Retinal pigment epithelial cell (primary cell): ENCODE measurements around the gene ZC3H12C.

Experiments
- DNase-seq: peaks from one replicate; pipeline ENCODE4 v3.0.0-alpha.2; 2010; ENCODE audit warnings: low read depth
- H3K4me3 ChIP-seq: 2 replicates; pipeline ENCODE4 v1.5.1; 2011; ENCODE audit warnings: mild to moderate bottlenecking, low read length, control low read depth, moderate library complexity
- TF ChIP-seq, protein P1 (sequence below): conservative IDR thresholded peaks from 2 replicates; pipeline ENCODE4 v1.5.1; 2011; ENCODE audit warnings: low read depth, low read length, control low read depth, inconsistent platforms

Gene ZC3H12C

DNA sequence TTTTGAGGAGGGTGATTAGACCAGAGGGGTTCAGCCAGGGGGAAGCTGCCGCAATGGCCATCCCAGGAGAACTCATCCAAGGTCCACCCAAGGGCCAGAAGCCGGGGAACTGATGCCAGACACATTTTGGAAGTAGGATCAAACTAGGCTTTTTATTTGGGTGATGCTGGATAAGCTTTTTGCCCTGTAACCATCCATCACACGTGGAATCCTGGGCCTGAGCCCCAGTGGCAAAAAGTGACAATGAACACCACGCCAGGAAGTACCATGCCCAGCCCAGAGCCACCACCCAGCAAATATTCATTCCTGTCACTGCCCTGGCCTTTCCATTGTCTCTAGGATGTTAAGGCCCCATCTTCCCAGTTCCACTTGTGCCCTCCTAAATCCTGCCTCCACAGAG, 85.9 kb downstream of the ZC3H12C start:
- TF ChIP-seq, protein P1, sequence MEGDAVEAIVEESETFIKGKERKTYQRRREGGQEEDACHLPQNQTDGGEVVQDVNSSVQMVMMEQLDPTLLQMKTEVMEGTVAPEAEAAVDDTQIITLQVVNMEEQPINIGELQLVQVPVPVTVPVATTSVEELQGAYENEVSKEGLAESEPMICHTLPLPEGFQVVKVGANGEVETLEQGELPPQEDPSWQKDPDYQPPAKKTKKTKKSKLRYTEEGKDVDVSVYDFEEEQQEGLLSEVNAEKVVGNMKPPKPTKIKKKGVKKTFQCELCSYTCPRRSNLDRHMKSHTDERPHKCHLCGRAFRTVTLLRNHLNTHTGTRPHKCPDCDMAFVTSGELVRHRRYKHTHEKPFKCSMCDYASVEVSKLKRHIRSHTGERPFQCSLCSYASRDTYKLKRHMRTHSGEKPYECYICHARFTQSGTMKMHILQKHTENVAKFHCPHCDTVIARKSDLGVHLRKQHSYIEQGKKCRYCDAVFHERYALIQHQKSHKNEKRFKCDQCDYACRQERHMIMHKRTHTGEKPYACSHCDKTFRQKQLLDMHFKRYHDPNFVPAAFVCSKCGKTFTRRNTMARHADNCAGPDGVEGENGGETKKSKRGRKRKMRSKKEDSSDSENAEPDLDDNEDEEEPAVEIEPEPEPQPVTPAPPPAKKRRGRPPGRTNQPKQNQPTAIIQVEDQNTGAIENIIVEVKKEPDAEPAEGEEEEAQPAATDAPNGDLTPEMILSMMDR, result no peak
- DNase-seq, result no peak
- H3K4me3 ChIP-seq, result no peak overlapping the region

DNA sequence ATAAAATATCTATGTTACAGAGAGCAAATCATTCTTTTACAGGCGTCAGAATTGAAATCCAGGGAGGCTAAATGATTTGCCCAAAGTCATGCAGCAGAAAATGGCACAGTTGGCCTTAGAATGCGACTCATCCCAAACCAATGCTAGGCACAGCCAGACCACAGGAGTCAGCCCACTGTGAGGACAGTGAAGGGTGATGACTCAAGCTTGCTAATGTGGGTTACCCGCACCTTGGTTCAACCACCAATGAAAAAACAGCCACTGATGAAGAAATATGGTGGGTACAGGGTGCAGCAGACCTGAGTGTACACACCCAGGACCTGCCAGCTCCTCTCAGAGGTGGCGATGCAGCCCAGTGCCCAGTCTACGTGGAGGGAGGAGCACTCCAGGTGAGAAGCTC, 89.7 kb downstream of the ZC3H12C start:
- DNase-seq, result no peak
- TF ChIP-seq, protein P1, result no peak
- no peak overlapping the region for H3K4me3 ChIP-seq

DNA sequence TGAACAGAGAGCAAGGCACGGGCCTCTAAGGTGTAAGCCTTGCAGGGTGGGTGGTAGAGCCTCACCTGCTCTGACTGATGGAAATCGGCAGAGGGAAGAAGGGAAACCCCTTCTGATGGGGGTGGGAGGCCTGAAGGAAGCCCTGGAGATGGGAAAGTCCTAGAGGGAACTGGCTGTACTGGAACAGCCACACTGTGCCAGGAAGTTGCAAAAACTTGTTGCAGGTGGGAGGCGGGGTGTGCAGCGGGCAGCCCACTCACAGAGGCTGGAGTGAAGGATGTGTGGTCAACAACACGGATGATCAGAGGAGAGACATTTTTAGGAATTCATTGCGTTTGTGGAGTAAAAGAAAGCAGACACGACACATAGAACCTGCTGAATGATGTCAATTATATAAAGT, 91.3 kb downstream of the ZC3H12C start:
- DNase-seq, result no peak
- no peak overlapping the region for H3K4me3 ChIP-seq
- TF ChIP-seq, protein P1, result no peak

DNA sequence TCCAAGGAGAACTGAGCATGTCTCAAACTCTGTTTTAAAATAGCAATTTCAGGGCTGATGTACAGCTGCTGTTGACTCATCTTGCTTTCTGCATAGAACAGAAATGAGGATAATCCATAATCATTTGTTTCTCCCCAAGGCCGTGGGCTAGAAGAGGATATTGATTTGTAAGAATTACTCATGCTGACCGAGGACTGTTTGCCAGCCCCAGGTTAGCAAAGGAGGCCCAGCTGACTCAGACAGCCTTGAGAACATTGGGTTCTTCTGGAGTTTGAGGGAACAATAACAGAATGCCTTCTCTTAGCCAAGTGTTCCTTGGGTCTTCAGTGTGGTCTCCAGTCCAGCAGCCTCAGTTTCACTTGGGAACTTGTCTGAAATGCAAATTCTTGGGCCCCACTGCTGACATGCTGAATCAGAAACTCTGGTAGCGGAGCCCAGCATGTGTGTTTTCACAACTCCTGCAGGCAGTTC, 92.0 kb downstream of the ZC3H12C start:
- no peak for DNase-seq
- H3K4me3 ChIP-seq, result no peak overlapping the region
- TF ChIP-seq, protein P1, result no peak

DNA sequence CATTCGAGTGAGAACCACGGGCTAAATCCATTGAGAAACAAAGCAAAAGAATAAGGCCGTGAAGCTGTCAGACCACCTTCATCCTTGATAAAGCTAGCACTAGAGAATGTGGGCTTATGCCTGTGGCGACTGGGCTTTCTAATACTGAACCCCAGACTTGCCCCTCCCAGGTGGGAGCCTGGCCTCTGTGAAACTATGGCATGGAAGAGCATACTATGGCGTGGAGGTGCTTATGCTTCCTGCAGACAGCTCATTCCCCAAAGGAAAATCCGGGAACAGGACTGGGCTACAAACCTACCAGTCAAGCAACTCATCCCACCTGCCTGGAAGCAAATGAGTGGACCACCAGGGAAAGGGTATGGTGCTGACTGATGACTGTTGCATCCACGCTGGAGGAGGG, 92.4 kb downstream of the ZC3H12C start:
- TF ChIP-seq, protein P1, result no peak
- H3K4me3 ChIP-seq, result no peak overlapping the region
- no peak for DNase-seq

DNA sequence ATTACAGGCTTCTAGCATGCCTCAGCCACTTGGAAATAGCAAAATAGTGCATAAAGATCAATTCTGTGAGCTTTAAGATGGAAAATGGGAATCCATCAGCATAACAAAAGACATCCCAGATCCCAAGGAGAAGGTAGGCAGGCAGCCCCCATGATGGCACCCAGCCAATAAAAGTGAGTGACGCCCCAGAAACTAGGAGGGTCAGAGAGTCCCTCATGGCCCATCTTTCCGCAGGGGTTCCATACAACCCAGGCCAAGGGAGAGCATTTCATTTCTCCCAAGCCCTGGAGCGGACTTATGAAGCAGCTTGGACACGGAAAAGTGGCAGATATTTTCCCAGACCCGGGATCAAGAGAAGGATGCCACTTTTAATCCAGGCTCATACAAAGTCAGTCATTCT, 93.3 kb downstream of the ZC3H12C start:
- DNase-seq, result no peak
- TF ChIP-seq, protein P1, result no peak
- H3K4me3 ChIP-seq, result no peak overlapping the region

DNA sequence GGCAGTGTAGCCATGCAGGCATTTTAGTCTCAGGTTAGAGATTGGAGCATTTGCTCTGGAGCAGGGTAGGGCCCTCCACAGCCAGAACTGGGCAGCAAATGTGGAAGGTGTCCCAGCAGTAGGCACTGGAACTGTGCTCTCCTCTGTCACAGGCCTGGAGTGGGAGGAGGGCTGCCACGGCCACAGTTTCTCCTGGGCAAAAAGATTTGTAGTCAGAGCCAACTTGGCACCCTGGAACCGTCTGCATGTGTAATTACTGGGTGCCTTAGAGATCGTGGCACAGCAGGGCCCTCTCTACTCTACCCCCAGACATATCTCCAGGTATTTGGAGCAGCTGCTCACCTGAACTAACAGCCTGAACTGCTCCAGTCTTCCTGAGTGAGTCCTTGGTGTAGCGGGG, 93.7 kb downstream of the ZC3H12C start:
- no peak overlapping the region for H3K4me3 ChIP-seq
- no peak for DNase-seq
- TF ChIP-seq, protein P1, result no peak
